Tibial nerve (tissue), 4 donors: Measurements from ENCODE around the gene SLAIN2. TPM values are rescaled to one million over a fixed set of nuclear protein-coding genes. Genes with fewer than 3 reads are reported as not detected.

ENCODE experiments used
- DNase-seq, 2 donors: peaks; one replicate each; pipeline ENCODE4 v3.0.0-alpha.2; 2019; ENCODE audit warnings: low spot score in 2 of 2
- H3K27ac ChIP-seq, 4 donors: fragments of 200-600 bp; sonication (generic) in 3 of 4; one replicate each; pipeline ENCODE4 v1.5.1; 2017 to 2019; ENCODE audit warnings: mild to moderate bottlenecking in 1 of 4
- H3K27me3 ChIP-seq, 2 donors: fragments of 200-600 bp; sonication (generic) in 1 of 2; one replicate each; pipeline versions ENCODE4 v1.5.1 to v1.6.0; 2017 to 2019
- H3K36me3 ChIP-seq, 3 donors: fragments of 200-600 bp; sonication (generic); one replicate each; pipeline ENCODE4 v1.5.1; 2018 to 2019
- H3K4me1 ChIP-seq, 4 donors: fragments of 200-600 bp; sonication (generic) in 3 of 4; one replicate each; pipeline ENCODE4 v1.5.1; 2017 to 2019
- H3K4me3 ChIP-seq, 4 donors: fragments of 200-600 bp; sonication (generic) in 3 of 4; one replicate each; pipeline ENCODE4 v1.5.1; 2017 to 2019; ENCODE audit warnings: mild to moderate bottlenecking in 1 of 4, moderate library complexity in 1 of 4
- H3K9me3 ChIP-seq, 4 donors: fragments of 200-600 bp; sonication (generic) in 3 of 4; one replicate each; pipeline ENCODE4 v1.5.1; 2017 to 2019
- EP300 ChIP-seq, 2 donors: sonication (generic); formaldehyde crosslinking; IDR thresholded peaks; one replicate each; pipeline ENCODE4 v1.6.1; 2017; ENCODE audit warnings: antibody characterized with exemption in 2 of 2, mild to moderate bottlenecking in 1 of 2
- POLR2A ChIP-seq, 2 donors: fragments of 450-650 bp; IDR thresholded peaks; one replicate each; pipeline ENCODE4 v1.6.1; 2017; ENCODE audit warnings: antibody characterized with exemption in 2 of 2, mild to moderate bottlenecking in 2 of 2, moderate library complexity in 2 of 2
- WGBS, 2 donors: methylation state at CpG; one replicate each; pipeline ENCODE4 v1.1.5; 2018; 5-methylcytosine and 5-hydroxymethylcytosine counted together
- total RNA-seq, 4 donors: library from RNA; depleted of rRNA; stranded (reverse); fragments of >200 nt; gene quantifications; one replicate each; pipeline ENCODE4 v1.1.0, GENCODE V29; 2016
- TF ChIP-seq, protein P1 (sequence below), 5 experiments: fragments of 200-600 bp in 3 of 5; fragments of 450-650 bp in 2 of 5; sonication (generic) in 3 of 5; IDR thresholded peaks; one replicate each; pipeline ENCODE4 v1.5.1; 2016 to 2019; ENCODE audit warnings: antibody characterized with exemption in 5 of 5, mild to moderate bottlenecking in 3 of 5, moderate library complexity in 2 of 5

SLAIN2 gene
- total RNA-seq, 4 donors from 2014 or later = 23.4 to 53.8 (median 33.8) TPM

DNA sequence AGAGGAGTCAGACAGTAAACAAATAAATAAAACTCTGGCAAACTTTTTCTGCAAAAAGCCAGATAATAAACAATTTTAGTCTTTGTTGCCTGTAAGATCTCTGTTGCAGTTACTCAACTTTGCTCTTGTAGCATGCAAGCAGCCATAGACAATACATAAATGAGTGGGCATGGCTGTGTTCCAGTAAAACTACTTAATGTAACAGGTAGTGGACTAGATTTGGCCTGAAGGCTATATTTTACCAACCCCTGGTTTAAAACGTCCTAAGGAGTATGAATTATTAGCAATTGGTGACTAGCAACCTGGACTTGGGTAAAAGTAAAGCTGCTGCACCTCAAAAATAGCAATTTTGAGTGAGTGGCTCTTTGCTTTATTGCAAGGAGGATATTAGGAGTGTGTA lies 30.9 kb downstream of the SLAIN2 start:
- Histone ChIP-seq H3K4me1 (peaks cover 0 to 36% (median 8%) of the 10 kb centered on the region in 4 donors), H3K9me3 (no peaks in the 10 kb centered on the region), H3K4me3 (no peak overlapping the region), H3K36me3 (peaks cover 0 to 11% (median 0%) of the 10 kb centered on the region in 3 donors), H3K27ac (no peak overlapping the region), H3K27me3 (no peaks in the 10 kb centered on the region)
- 52 to 58% methylated on average over 1 of the region's 1 CpG for WGBS, 2 donors
- TF ChIP-seq POLR2A (IDR thresholded peaks at IDR 0.05) = no peak
- no peak for TF ChIP-seq EP300 (IDR thresholded peaks at IDR 0.05)
- TF ChIP-seq, protein P1, sequence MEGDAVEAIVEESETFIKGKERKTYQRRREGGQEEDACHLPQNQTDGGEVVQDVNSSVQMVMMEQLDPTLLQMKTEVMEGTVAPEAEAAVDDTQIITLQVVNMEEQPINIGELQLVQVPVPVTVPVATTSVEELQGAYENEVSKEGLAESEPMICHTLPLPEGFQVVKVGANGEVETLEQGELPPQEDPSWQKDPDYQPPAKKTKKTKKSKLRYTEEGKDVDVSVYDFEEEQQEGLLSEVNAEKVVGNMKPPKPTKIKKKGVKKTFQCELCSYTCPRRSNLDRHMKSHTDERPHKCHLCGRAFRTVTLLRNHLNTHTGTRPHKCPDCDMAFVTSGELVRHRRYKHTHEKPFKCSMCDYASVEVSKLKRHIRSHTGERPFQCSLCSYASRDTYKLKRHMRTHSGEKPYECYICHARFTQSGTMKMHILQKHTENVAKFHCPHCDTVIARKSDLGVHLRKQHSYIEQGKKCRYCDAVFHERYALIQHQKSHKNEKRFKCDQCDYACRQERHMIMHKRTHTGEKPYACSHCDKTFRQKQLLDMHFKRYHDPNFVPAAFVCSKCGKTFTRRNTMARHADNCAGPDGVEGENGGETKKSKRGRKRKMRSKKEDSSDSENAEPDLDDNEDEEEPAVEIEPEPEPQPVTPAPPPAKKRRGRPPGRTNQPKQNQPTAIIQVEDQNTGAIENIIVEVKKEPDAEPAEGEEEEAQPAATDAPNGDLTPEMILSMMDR (IDR thresholded peaks at IDR 0.05) = no peak
- DNase-seq = no peak

DNA sequence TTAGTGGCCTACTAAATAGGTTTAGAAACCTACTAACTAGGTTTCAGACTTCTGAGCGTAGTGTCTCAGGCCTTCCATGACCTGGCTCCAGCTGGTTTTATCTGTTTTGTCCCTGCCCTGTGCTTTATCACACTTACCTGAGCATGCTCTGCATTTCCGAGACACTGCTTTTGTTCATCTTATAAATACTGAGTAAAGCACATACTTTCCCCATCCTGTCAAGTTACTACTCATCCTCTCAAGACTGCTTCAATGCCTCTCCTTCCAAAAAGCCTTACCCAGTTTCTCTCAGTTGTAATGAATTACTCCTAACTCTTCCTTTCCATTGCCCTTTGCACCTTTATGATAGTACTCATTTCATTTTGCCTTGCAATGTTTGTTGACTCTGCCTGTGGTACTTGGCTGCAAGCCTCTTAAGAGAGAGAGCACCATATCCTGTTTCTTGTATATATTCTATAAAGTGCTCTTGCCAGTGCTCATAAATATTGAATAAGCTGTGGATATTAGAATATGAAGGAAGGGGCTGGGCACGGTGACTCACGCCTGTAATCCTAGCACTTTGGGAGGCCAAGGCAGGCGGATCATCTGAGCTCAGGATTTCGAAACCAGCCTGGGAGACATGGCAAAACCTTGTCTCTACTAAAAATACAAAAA lies 34.4 kb downstream of the SLAIN2 start:
- no peaks in the 10 kb centered on the region for H3K27me3 ChIP-seq
- H3K36me3 ChIP-seq = peaks cover 0 to 20% (median 0%) of the 10 kb centered on the region in 3 donors
- TF ChIP-seq, protein P1 (IDR thresholded peaks at IDR 0.05) = no peak
- TF ChIP-seq POLR2A (IDR thresholded peaks at IDR 0.05) = no peak
- peaks cover 0 to 38% (median 11%) of the 10 kb centered on the region in 4 donors for H3K4me1 ChIP-seq
- no peak overlapping the region for H3K27ac ChIP-seq
- 90 to 91% methylated on average over 6 of the region's 6 CpGs for WGBS, 2 donors
- DNase-seq = no peak
- H3K9me3 ChIP-seq = no peaks in the 10 kb centered on the region
- H3K4me3 ChIP-seq = no peak overlapping the region

DNA sequence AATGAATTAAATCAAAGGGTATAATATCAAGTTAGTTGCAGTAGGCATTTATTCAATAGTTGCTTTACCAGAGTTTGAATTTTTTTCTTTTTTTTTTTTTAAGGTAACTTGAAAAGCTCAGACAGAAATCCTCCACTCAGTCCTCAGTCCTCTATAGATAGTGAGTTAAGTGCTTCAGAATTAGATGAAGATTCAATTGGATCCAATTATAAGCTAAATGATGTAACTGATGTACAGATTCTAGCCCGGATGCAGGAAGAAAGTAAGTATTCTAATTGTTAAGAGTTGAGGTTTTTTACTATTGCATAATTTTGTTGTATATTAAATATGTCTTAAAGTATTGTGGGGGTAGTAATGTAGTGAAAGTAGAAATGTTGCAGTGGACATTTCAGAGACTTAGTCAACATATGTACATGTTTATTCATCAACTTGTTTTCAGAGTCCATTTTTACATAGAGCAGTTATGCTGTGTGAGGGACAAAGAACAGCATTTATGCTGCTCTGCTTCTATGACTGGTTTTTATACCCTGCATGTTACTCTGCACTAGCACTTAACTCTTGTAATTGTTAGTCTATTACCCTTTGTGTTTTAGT lies 38.4 kb downstream of the SLAIN2 start:
- no peaks in the 10 kb centered on the region for H3K9me3 ChIP-seq
- peaks cover 0 to 30% (median 8%) of the 10 kb centered on the region in 4 donors for H3K4me1 ChIP-seq
- H3K4me3 ChIP-seq = no peak overlapping the region
- 45 to 57% methylated on average over 1 of the region's 1 CpG for WGBS, 2 donors
- H3K36me3 ChIP-seq = peaks cover 0 to 34% (median 0%) of the 10 kb centered on the region in 3 donors
- peak overlapping the region in 2 of 4 donors; percentile 43 to 47 for H3K27ac ChIP-seq
- no peak for TF ChIP-seq EP300 (IDR thresholded peaks at IDR 0.05)
- TF ChIP-seq, protein P1 (IDR thresholded peaks at IDR 0.05) = no peak
- TF ChIP-seq POLR2A (IDR thresholded peaks at IDR 0.05) = no peak
- no peak for DNase-seq
- no peaks in the 10 kb centered on the region for H3K27me3 ChIP-seq

DNA sequence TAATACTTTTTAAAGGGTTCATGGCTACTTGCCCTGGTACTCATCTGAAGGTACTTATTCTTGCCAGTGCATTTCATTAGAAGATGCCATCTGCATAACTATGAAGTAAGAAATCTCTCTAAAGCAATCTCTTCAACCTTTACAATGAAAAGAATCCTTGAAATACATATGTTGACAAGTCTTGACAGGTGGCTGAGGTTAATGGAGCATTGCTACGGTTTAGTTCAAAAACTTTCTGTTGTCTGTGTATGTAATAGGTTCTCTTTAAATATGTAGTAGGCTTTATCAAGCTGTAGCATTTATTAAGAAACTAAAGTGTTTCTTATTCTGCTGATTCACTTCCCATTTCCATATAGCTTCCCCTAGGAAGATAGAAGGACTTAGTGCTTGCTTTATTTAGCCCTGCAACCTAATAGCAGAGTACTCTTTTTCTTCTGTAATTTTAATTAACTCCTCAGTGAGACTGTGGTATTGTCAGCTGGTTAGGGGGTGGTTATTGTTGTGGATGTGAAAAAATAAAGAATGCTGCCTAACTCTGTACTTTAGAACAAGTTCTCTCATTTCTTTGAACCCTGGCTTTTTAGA lies 39.3 kb downstream of the SLAIN2 start:
- Histone ChIP-seq H3K4me3 (no peak overlapping the region), H3K36me3 (peaks cover 0 to 41% (median 0%) of the 10 kb centered on the region in 3 donors), H3K4me1 (peaks cover 0 to 30% (median 8%) of the 10 kb centered on the region in 4 donors), H3K27ac (no peak overlapping the region), H3K27me3 (no peaks in the 10 kb centered on the region), H3K9me3 (no peaks in the 10 kb centered on the region)
- DNase-seq = no peak
- TF ChIP-seq, protein P1 (IDR thresholded peaks at IDR 0.05) = no peak
- no peak for TF ChIP-seq POLR2A (IDR thresholded peaks at IDR 0.05)
- no peak for TF ChIP-seq EP300 (IDR thresholded peaks at IDR 0.05)
- 57 to 80% methylated on average over 1 of the region's 1 CpG for WGBS, 2 donors
